SK-N-SH treated with all-trans-retinoic acid at 6 μM for 48 hours (cell line): ENCODE data around the gene PCSK2.

ENCODE experiments used
- ATAC-seq: fragments of 200-7000 bp; cut with Tn5 transposase; 3 replicates; pipeline ENCODE4 v1.9.1; 2020; ENCODE audit warnings: mild to moderate bottlenecking, moderate library complexity
- ARNTL ChIP-seq: fragments of 450-650 bp; formaldehyde crosslinking; IDR thresholded peaks from 2 replicates; pipeline ENCODE4 v1.5.0; 2020; ENCODE audit warnings: low read depth, mild to moderate bottlenecking, moderate library complexity, borderline replicate concordance
- BACH2 ChIP-seq: fragments of 250-450 bp; sonication (Bioruptor Pico); IDR thresholded peaks from 2 replicates; pipeline ENCODE4 v1.9.0; 2021; ENCODE audit warnings: mild to moderate bottlenecking, borderline replicate concordance
- CSDC2 ChIP-seq: fragments of 250-450 bp; sonication (Bioruptor Pico); IDR thresholded peaks from 2 replicates; pipeline ENCODE4 v1.5.0; 2020; ENCODE audit warnings: mild to moderate bottlenecking, moderate library complexity
- ESRRG ChIP-seq: fragments of 250-450 bp; sonication (Bioruptor Pico); IDR thresholded peaks from 2 replicates; pipeline ENCODE4 v1.6.1; 2021; ENCODE audit warnings: mild to moderate bottlenecking
- ISL1 ChIP-seq: fragments of 250-450 bp; sonication (Bioruptor Pico); IDR thresholded peaks from 2 replicates; pipeline ENCODE4 v2.1.2; 2022; ENCODE audit warnings: mild to moderate bottlenecking, moderate library complexity
- OSR1 ChIP-seq: fragments of 250-450 bp; sonication (Bioruptor Pico); IDR thresholded peaks from 2 replicates; pipeline ENCODE4 v1.8.0; 2022; ENCODE audit warnings: moderate library complexity, mild to moderate bottlenecking, inconsistent platforms
- PPARA ChIP-seq: fragments of 250-450 bp; sonication (Bioruptor Pico); IDR thresholded peaks from 2 replicates; pipeline ENCODE4 v1.5.0; 2020; ENCODE audit warnings: mild to moderate bottlenecking, borderline replicate concordance
- SNAI2 ChIP-seq: fragments of 250-450 bp; sonication (Bioruptor Pico); IDR thresholded peaks from 2 replicates; pipeline ENCODE4 v1.5.0; 2020; ENCODE audit warnings: mild to moderate bottlenecking, moderate library complexity
- TCF4 ChIP-seq: fragments of 250-450 bp; sonication (Bioruptor Pico); IDR thresholded peaks from 2 replicates; pipeline ENCODE4 v1.8.0; 2021; ENCODE audit warnings: mild to moderate bottlenecking, moderate library complexity, borderline replicate concordance
- TOX ChIP-seq: fragments of 250-450 bp; sonication (Bioruptor Pico); IDR thresholded peaks from 2 replicates; pipeline ENCODE4 v1.8.0; 2021; ENCODE audit warnings: mild to moderate bottlenecking, moderate library complexity, borderline replicate concordance
- ZC3H10 ChIP-seq: fragments of 250-450 bp; sonication (Bioruptor Pico); IDR thresholded peaks from 2 replicates; pipeline ENCODE4 v1.5.1; 2021; ENCODE audit warnings: mild to moderate bottlenecking, moderate library complexity
- ZFP3 ChIP-seq: fragments of 250-450 bp; sonication (Bioruptor Pico); IDR thresholded peaks from 2 replicates; pipeline ENCODE4 v1.5.0; 2020; ENCODE audit warnings: mild to moderate bottlenecking, moderate library complexity
- ZFP30 ChIP-seq: fragments of 450-650 bp; formaldehyde crosslinking; IDR thresholded peaks from 2 replicates; pipeline ENCODE4 v1.5.0; 2022; ENCODE audit warnings: mild to moderate bottlenecking, moderate library complexity
- ZNF565 ChIP-seq: fragments of 450-650 bp; formaldehyde crosslinking; conservative IDR thresholded peaks from 2 replicates; pipeline ENCODE4 v1.5.0; 2020; ENCODE audit warnings: low read depth, mild to moderate bottlenecking, moderate library complexity
- ZNF70 ChIP-seq: fragments of 450-650 bp; formaldehyde crosslinking; IDR thresholded peaks from 2 replicates; pipeline ENCODE4 v1.5.0; 2020; ENCODE audit warnings: mild to moderate bottlenecking, moderate library complexity
- ZNF8 ChIP-seq: fragments of 450-650 bp; formaldehyde crosslinking; IDR thresholded peaks from 2 replicates; pipeline ENCODE4 v1.5.0; 2020; ENCODE audit warnings: mild to moderate bottlenecking, moderate library complexity
- TF ChIP-seq, protein P1 (sequence below): fragments of 250-450 bp; sonication (Bioruptor Pico); IDR thresholded peaks from 2 replicates; pipeline ENCODE4 v1.8.0; 2021; ENCODE audit warnings: low read depth, mild to moderate bottlenecking, moderate library complexity, borderline replicate concordance
- TF ChIP-seq, protein P2 (sequence below): fragments of 250-450 bp; sonication (Bioruptor Pico); IDR thresholded peaks from 2 replicates; pipeline ENCODE4 v1.5.0; 2020; ENCODE audit warnings: mild to moderate bottlenecking, moderate library complexity
- TF ChIP-seq, protein P3 (sequence below): fragments of 250-450 bp; sonication (Bioruptor Pico); IDR thresholded peaks from 2 replicates; pipeline ENCODE4 v1.5.1; 2021; ENCODE audit warnings: mild to moderate bottlenecking, moderate library complexity
- TF ChIP-seq, protein P4 (sequence below): fragments of 250-450 bp; sonication (Bioruptor Pico); IDR thresholded peaks from 2 replicates; pipeline ENCODE4 v1.8.0; 2020; ENCODE audit warnings: mild to moderate bottlenecking, moderate library complexity, borderline replicate concordance
- TF ChIP-seq, protein P5 (sequence below): fragments of 250-450 bp; sonication (Bioruptor Pico); IDR thresholded peaks from 2 replicates; pipeline ENCODE4 v1.5.1; 2020; ENCODE audit warnings: low read depth, mild to moderate bottlenecking, moderate library complexity

Gene PCSK2

DNA sequence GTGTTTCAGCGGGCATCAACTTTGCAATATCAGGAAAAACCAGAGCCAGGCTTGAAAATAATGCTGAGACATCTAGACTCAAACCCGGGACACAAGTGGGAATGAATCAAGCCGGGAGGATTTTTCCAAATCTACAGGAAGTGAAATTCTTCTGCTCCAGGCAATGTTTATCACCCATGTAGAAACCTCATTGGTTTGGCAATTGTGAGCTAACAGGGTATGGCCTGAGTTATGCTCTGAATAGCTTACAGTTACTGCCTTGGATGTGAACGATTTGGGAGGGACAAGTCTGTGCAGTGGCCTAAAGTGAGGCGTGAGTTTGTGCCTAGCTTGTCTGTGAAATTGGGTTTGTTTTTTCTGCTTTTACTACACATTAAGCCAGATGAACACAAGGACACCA lies 87.4 kb downstream of the PCSK2 start:
- TF ChIP-seq CSDC2, result no peak
- no peak for TF ChIP-seq ZNF70 (CRISPR knock-in tag)
- TF ChIP-seq ZC3H10, result no peak
- TF ChIP-seq SNAI2 (CRISPR knock-in tag), result no peak
- TF ChIP-seq TCF4, result no peak
- TF ChIP-seq ZNF565 (CRISPR knock-in tag), result no peak
- no peak for TF ChIP-seq ESRRG (CRISPR knock-in tag)
- TF ChIP-seq BACH2, result no peak
- TF ChIP-seq, protein P1, sequence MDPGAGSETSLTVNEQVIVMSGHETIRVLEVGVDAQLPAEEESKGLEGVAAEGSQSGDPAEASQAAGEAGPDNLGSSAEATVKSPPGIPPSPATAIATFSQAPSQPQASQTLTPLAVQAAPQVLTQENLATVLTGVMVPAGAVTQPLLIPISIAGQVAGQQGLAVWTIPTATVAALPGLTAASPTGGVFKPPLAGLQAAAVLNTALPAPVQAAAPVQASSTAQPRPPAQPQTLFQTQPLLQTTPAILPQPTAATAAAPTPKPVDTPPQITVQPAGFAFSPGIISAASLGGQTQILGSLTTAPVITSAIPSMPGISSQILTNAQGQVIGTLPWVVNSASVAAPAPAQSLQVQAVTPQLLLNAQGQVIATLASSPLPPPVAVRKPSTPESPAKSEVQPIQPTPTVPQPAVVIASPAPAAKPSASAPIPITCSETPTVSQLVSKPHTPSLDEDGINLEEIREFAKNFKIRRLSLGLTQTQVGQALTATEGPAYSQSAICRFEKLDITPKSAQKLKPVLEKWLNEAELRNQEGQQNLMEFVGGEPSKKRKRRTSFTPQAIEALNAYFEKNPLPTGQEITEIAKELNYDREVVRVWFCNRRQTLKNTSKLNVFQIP, result no peak
- TF ChIP-seq, protein P2, sequence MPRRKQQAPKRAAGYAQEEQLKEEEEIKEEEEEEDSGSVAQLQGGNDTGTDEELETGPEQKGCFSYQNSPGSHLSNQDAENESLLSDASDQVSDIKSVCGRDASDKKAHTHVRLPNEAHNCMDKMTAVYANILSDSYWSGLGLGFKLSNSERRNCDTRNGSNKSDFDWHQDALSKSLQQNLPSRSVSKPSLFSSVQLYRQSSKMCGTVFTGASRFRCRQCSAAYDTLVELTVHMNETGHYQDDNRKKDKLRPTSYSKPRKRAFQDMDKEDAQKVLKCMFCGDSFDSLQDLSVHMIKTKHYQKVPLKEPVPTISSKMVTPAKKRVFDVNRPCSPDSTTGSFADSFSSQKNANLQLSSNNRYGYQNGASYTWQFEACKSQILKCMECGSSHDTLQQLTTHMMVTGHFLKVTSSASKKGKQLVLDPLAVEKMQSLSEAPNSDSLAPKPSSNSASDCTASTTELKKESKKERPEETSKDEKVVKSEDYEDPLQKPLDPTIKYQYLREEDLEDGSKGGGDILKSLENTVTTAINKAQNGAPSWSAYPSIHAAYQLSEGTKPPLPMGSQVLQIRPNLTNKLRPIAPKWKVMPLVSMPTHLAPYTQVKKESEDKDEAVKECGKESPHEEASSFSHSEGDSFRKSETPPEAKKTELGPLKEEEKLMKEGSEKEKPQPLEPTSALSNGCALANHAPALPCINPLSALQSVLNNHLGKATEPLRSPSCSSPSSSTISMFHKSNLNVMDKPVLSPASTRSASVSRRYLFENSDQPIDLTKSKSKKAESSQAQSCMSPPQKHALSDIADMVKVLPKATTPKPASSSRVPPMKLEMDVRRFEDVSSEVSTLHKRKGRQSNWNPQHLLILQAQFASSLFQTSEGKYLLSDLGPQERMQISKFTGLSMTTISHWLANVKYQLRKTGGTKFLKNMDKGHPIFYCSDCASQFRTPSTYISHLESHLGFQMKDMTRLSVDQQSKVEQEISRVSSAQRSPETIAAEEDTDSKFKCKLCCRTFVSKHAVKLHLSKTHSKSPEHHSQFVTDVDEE (CRISPR knock-in tag), result no peak
- TF ChIP-seq, protein P3, sequence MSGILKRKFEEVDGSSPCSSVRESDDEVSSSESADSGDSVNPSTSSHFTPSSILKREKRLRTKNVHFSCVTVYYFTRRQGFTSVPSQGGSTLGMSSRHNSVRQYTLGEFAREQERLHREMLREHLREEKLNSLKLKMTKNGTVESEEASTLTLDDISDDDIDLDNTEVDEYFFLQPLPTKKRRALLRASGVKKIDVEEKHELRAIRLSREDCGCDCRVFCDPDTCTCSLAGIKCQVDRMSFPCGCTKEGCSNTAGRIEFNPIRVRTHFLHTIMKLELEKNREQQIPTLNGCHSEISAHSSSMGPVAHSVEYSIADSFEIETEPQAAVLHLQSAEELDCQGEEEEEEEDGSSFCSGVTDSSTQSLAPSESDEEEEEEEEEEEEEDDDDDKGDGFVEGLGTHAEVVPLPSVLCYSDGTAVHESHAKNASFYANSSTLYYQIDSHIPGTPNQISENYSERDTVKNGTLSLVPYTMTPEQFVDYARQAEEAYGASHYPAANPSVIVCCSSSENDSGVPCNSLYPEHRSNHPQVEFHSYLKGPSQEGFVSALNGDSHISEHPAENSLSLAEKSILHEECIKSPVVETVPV, result no peak
- TF ChIP-seq ZNF8, result no peak
- TF ChIP-seq ARNTL (CRISPR knock-in tag), result no peak
- no peak for TF ChIP-seq TOX (CRISPR knock-in tag)
- TF ChIP-seq OSR1 (CRISPR knock-in tag), result no peak
- TF ChIP-seq, protein P4, sequence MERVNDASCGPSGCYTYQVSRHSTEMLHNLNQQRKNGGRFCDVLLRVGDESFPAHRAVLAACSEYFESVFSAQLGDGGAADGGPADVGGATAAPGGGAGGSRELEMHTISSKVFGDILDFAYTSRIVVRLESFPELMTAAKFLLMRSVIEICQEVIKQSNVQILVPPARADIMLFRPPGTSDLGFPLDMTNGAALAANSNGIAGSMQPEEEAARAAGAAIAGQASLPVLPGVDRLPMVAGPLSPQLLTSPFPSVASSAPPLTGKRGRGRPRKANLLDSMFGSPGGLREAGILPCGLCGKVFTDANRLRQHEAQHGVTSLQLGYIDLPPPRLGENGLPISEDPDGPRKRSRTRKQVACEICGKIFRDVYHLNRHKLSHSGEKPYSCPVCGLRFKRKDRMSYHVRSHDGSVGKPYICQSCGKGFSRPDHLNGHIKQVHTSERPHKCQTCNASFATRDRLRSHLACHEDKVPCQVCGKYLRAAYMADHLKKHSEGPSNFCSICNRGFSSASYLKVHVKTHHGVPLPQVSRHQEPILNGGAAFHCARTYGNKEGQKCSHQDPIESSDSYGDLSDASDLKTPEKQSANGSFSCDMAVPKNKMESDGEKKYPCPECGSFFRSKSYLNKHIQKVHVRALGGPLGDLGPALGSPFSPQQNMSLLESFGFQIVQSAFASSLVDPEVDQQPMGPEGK (CRISPR knock-in tag), result no peak
- TF ChIP-seq ISL1, result no peak
- TF ChIP-seq PPARA (CRISPR knock-in tag), result no peak
- no peak for TF ChIP-seq ZFP3 (CRISPR knock-in tag)
- TF ChIP-seq ZFP30 (CRISPR knock-in tag), result no peak
- ATAC-seq, result no peak

DNA sequence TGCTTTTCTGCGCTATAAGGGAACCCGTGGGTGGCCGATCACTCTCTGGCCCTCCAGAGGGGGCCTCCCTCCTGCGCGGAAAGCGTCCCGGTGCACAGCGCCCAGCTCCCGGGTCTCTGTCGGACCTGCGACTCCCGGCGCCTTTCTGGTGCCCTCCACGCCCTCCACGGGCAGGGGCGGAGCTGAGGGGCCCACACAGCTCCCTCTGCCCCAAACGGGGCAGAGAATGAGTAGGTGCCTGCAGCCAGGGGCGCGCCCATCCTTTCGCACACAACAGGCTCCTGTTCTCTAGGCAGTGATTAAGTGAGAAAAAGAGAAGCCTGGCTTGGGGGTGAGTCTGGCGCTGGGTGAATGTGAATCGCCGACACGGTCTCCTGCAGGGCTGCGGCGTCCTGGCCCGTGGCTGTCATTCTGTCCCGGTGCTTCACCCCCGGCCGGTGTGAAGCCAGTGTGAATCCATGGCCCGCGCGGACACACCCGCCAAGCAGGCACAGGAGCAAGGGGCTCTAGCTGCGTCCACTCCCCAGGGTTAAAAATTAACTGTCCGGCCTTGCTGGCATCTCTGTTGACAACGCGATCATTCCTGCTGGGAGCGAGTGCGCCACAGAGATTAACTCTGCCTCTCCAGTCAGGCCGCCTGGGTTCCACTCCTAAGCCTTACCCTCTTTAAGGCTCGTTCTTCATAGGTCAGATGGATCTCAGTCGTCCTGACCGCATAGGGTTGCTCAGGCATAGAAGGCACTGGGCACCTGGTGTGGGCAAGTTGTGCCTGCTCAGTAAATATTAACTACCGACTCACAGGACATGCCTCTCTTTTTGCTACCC lies 88.8 kb downstream of the PCSK2 start:
- no peak for ATAC-seq
- no peak for TF ChIP-seq TOX (CRISPR knock-in tag)
- no peak for TF ChIP-seq ZNF70 (CRISPR knock-in tag)
- TF ChIP-seq, protein P3, result no peak
- no peak for TF ChIP-seq ZNF565 (CRISPR knock-in tag)
- no peak for TF ChIP-seq TCF4
- TF ChIP-seq OSR1 (CRISPR knock-in tag), result no peak
- no peak for TF ChIP-seq ZNF8
- TF ChIP-seq CSDC2, result no peak
- TF ChIP-seq, protein P5, sequence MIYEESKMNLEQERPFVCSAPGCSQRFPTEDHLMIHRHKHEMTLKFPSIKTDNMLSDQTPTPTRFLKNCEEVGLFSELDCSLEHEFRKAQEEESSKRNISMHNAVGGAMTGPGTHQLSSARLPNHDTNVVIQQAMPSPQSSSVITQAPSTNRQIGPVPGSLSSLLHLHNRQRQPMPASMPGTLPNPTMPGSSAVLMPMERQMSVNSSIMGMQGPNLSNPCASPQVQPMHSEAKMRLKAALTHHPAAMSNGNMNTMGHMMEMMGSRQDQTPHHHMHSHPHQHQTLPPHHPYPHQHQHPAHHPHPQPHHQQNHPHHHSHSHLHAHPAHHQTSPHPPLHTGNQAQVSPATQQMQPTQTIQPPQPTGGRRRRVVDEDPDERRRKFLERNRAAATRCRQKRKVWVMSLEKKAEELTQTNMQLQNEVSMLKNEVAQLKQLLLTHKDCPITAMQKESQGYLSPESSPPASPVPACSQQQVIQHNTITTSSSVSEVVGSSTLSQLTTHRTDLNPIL, result no peak
- TF ChIP-seq BACH2, result no peak
- TF ChIP-seq, protein P1, result no peak
- no peak for TF ChIP-seq ZFP30 (CRISPR knock-in tag)
